GM12801 (cell line): ENCODE results near the gene YWHAG.

ENCODE experiments used
- TF ChIP-seq, protein P1 (sequence below): IDR thresholded peaks from one replicate; pipeline ENCODE4 v1.5.1; 2011; ENCODE audit warnings: control low read depth; ENCODE audit not compliant: insufficient read length; ENCODE audit errors: extremely low read depth

The YWHAG gene

GRCh38 chr7:76349313-76349885 lies 9.4 kb downstream of the YWHAG start:
- TF ChIP-seq, protein P1, sequence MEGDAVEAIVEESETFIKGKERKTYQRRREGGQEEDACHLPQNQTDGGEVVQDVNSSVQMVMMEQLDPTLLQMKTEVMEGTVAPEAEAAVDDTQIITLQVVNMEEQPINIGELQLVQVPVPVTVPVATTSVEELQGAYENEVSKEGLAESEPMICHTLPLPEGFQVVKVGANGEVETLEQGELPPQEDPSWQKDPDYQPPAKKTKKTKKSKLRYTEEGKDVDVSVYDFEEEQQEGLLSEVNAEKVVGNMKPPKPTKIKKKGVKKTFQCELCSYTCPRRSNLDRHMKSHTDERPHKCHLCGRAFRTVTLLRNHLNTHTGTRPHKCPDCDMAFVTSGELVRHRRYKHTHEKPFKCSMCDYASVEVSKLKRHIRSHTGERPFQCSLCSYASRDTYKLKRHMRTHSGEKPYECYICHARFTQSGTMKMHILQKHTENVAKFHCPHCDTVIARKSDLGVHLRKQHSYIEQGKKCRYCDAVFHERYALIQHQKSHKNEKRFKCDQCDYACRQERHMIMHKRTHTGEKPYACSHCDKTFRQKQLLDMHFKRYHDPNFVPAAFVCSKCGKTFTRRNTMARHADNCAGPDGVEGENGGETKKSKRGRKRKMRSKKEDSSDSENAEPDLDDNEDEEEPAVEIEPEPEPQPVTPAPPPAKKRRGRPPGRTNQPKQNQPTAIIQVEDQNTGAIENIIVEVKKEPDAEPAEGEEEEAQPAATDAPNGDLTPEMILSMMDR = no peak

DNA sequence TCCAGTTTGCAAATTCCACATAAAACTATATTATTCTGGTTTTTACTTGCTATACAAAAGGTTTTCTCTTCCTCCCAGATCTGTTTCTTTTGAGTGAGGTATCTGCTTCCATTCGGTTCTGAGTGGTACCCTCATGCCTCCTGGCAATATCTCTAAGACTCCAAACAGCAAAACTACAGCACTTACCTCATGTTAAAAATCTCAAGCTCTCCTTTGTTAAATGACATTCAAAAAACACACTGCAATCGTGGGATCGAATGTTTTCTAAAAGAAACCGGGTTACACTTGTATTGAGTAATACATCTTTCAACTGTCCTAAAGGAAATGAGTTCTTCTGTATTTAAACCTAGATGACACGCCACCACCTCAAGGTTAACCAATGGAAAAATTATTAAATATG lies 11.1 kb downstream of the YWHAG start:
- TF ChIP-seq, protein P1 = no peak

DNA sequence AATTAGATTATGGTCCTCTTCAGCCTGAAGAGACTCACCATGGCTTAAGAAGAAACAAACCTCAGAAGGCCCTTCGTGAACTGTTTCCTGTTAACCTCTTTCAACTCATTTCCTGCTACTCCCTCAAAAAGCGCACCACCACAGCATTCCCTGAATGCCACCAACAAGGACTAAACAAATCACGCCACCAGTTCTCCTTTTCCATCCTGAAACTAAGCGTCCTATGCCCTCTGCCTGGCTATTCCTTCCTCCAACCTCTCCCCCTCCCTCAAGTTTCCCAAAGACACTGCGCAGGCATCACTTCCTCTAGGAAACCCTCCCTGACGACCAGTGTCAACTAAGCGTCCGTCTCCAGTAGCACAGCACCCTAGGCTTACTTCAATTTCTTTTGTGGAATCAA lies 12.0 kb downstream of the YWHAG start:
- TF ChIP-seq, protein P1 = no peak

- TF ChIP-seq, protein P1 = no peak
Observed at GRCh38 chr7:76346097-76346496, 12.7 kb downstream of the YWHAG start.

DNA sequence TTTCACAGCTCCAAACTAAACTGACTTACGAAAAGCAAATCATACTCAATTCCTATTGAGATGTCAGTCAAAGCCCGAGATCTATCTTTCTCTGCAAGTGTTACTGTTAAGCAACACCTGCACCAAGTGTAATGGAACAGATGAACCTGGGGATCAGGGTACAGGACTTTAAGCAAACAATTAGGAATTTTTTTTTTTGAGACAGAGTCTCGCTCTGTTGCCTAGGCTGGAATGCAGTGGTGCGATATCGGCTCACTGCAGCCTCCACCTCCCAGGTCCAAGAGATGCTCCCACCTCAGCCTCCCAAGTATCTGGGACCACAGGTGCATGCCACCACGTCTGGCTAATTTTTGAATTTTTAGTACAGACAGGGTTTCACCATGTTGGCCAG lies 14.9 kb downstream of the YWHAG start:
- TF ChIP-seq, protein P1 = no peak

- TF ChIP-seq, protein P1 = no peak
Observed at GRCh38 chr7:76343294-76343930, 15.4 kb downstream of the YWHAG start.

GRCh38 chr7:76342222-76342621 lies 16.6 kb downstream of the YWHAG start:
- TF ChIP-seq, protein P1 = no peak
